MM.1S (cell line): ENCODE results near the gene CCDC157.

Source experiments
- DNase-seq: peaks from one replicate; pipeline ENCODE4 v3.0.0-alpha.2; 2015
- H2AFZ ChIP-seq: fragments of 300-600 bp; sonication (generic); 2 replicates; pipeline ENCODE4 v1.6.0; 2016; ENCODE audit warnings: antibody characterized with exemption, low read length
- H3F3A ChIP-seq: fragments of 300-600 bp; sonication (generic); 2 replicates; pipeline ENCODE4 v1.6.1; 2016; ENCODE audit warnings: mild to moderate bottlenecking, antibody characterized with exemption, low read length, moderate library complexity, mixed read lengths; ENCODE audit not compliant: insufficient read depth
- H3K27ac ChIP-seq: fragments of 300-600 bp; sonication (generic); 2 replicates; pipeline ENCODE4 v1.5.1; 2016; ENCODE audit warnings: mild to moderate bottlenecking, low read length
- H3K27me3 ChIP-seq: fragments of 300-600 bp; sonication (generic); replicated peaks from 2 replicates; pipeline ENCODE4 v1.6.0; 2016; ENCODE audit warnings: low read length; ENCODE audit not compliant: insufficient read depth
- H3K36me3 ChIP-seq: fragments of 300-600 bp; sonication (generic); replicated peaks from 2 replicates; pipeline ENCODE4 v1.6.1; 2016; ENCODE audit warnings: mild to moderate bottlenecking, low read length, mixed read lengths; ENCODE audit not compliant: insufficient read depth
- H3K4me1 ChIP-seq: fragments of 300-600 bp; sonication (generic); 2 replicates; pipeline ENCODE4 v1.6.1; 2016; ENCODE audit warnings: low read length, mixed read lengths
- H3K4me2 ChIP-seq: fragments of 300-600 bp; sonication (generic); 2 replicates; pipeline ENCODE4 v1.6.0; 2016; ENCODE audit warnings: low read depth, low read length
- H3K4me3 ChIP-seq: fragments of 300-600 bp; sonication (generic); 2 replicates; pipeline ENCODE4 v1.5.1; 2016; ENCODE audit warnings: low read length, mixed read lengths
- H3K79me2 ChIP-seq: fragments of 300-600 bp; sonication (generic); 2 replicates; pipeline ENCODE4 v1.6.1; 2016; ENCODE audit warnings: mixed run types, low read length, mixed read lengths
- H3K9ac ChIP-seq: fragments of 300-600 bp; sonication (generic); 2 replicates; pipeline ENCODE4 v1.6.1; 2016; ENCODE audit warnings: low read length, mixed read lengths
- H3K9me2 ChIP-seq: fragments of 300-600 bp; sonication (generic); replicated peaks from 2 replicates; pipeline ENCODE4 v1.6.1; 2016; ENCODE audit warnings: mild to moderate bottlenecking, low read length, mixed read lengths; ENCODE audit not compliant: insufficient read depth
- H3K9me3 ChIP-seq: fragments of 300-600 bp; sonication (generic); replicated peaks from 2 replicates; pipeline ENCODE4 v1.6.1; 2016; ENCODE audit warnings: mild to moderate bottlenecking, low read length, mixed read lengths; ENCODE audit not compliant: insufficient read depth
- H4K20me1 ChIP-seq: fragments of 300-600 bp; sonication (generic); 2 replicates; pipeline ENCODE4 v1.6.1; 2016; ENCODE audit warnings: mild to moderate bottlenecking, low read length, moderate library complexity, mixed read lengths; ENCODE audit not compliant: insufficient read depth
- EZH2 ChIP-seq: fragments of 300-600 bp; sonication (generic); optimal IDR thresholded peaks from 2 replicates; pipeline ENCODE3; 2017; ENCODE audit warnings: low read depth, mild to moderate bottlenecking, antibody characterized with exemption, low read length, mixed read lengths
- EZH2phosphoT487 ChIP-seq: fragments of 300-600 bp; sonication (generic); IDR thresholded peaks from 2 replicates; pipeline ENCODE4 v1.6.1; 2018; ENCODE audit warnings: antibody characterized with exemption, low read length
- TF ChIP-seq, protein P1 (sequence below): fragments of 300-600 bp; sonication (generic); IDR thresholded peaks from 2 replicates; pipeline ENCODE4 v1.5.1; 2016; ENCODE audit warnings: antibody characterized with exemption, low read length, mixed read lengths

Gene CCDC157

GRCh38 chr22:30308518-30309230 lies 48.1 kb upstream of the CCDC157 start:
- no peaks in the 10 kb centered on the region for H4K20me1 ChIP-seq
- no peak overlapping the region for H2AFZ ChIP-seq
- H3K9me2 ChIP-seq, result no peaks in the 10 kb centered on the region
- H3K4me1 ChIP-seq, result peaks cover 66% of the 10 kb centered on the region
- H3K27me3 ChIP-seq, result no peaks in the 10 kb centered on the region
- H3K27ac ChIP-seq, result peak overlapping the region; percentile 33; the same call in 1 of the 2 replicates
- H3K4me2 ChIP-seq, result no peak overlapping the region
- DNase-seq, result peak; percentile 54
- TF ChIP-seq EZH2phosphoT487, result no peak
- TF ChIP-seq, protein P1, sequence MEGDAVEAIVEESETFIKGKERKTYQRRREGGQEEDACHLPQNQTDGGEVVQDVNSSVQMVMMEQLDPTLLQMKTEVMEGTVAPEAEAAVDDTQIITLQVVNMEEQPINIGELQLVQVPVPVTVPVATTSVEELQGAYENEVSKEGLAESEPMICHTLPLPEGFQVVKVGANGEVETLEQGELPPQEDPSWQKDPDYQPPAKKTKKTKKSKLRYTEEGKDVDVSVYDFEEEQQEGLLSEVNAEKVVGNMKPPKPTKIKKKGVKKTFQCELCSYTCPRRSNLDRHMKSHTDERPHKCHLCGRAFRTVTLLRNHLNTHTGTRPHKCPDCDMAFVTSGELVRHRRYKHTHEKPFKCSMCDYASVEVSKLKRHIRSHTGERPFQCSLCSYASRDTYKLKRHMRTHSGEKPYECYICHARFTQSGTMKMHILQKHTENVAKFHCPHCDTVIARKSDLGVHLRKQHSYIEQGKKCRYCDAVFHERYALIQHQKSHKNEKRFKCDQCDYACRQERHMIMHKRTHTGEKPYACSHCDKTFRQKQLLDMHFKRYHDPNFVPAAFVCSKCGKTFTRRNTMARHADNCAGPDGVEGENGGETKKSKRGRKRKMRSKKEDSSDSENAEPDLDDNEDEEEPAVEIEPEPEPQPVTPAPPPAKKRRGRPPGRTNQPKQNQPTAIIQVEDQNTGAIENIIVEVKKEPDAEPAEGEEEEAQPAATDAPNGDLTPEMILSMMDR, result no peak
- no peak for TF ChIP-seq EZH2
- H3K4me3 ChIP-seq, result no peak overlapping the region
- H3K9me3 ChIP-seq, result no peaks in the 10 kb centered on the region
- H3K36me3 ChIP-seq, result no peaks in the 10 kb centered on the region
- H3K79me2 ChIP-seq, result peaks cover 66% of the 10 kb centered on the region
- peaks cover 31% of the 10 kb centered on the region for H3F3A ChIP-seq
- no peak overlapping the region for H3K9ac ChIP-seq

DNA sequence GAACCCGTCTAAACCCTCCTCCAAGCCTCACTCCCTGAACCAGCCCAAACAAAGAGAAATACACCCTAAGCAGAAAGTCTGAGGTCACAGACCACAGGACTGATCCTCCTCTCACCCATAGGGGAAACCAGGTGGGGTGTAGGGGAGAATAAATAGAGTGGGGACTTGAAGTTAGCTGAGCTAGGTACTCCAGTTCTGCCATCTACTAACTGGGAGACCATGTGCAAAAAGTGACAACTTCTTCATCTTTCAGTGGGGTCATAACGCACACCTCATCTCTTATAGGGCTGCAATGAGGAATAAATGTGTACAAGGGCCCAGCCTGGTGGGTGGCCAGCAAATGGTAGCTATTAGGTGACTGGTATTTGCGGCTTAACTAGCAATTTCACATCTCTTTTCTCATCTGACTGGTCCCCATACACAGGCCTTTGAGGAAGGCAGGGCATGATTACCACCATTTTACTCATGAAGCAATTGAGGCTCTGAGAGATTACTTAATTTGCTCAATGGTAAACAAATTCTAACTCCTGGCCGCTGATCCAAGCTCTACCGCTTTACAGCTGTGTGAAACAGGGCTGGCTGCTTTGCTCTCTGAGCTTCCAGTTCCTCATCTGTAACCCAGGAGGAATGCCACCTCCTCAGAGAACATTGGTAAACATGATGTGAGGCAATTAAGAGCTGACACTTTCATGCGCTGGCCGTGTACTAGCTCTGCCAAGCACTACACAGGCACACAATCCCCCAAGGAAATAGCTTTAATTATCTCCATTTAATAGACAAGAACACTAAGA lies 46.7 kb upstream of the CCDC157 start:
- Histone ChIP-seq H3F3A (peaks cover 30% of the 10 kb centered on the region), H3K79me2 (peaks cover 70% of the 10 kb centered on the region), H3K27me3 (no peaks in the 10 kb centered on the region), H2AFZ (no peak overlapping the region), H3K4me2 (peak overlapping the region; percentile 33), H3K9ac (no peak overlapping the region), H4K20me1 (no peaks in the 10 kb centered on the region), H3K36me3 (no peaks in the 10 kb centered on the region), H3K27ac (peak overlapping the region; percentile 68; the same call in 1 of the 2 replicates), H3K9me3 (no peaks in the 10 kb centered on the region), H3K4me1 (peaks cover 59% of the 10 kb centered on the region), H3K4me3 (no peak overlapping the region), H3K9me2 (no peaks in the 10 kb centered on the region)
- DNase-seq, result peak; percentile 57
- TF ChIP-seq, protein P1, result no peak
- TF ChIP-seq EZH2, result no peak

DNA sequence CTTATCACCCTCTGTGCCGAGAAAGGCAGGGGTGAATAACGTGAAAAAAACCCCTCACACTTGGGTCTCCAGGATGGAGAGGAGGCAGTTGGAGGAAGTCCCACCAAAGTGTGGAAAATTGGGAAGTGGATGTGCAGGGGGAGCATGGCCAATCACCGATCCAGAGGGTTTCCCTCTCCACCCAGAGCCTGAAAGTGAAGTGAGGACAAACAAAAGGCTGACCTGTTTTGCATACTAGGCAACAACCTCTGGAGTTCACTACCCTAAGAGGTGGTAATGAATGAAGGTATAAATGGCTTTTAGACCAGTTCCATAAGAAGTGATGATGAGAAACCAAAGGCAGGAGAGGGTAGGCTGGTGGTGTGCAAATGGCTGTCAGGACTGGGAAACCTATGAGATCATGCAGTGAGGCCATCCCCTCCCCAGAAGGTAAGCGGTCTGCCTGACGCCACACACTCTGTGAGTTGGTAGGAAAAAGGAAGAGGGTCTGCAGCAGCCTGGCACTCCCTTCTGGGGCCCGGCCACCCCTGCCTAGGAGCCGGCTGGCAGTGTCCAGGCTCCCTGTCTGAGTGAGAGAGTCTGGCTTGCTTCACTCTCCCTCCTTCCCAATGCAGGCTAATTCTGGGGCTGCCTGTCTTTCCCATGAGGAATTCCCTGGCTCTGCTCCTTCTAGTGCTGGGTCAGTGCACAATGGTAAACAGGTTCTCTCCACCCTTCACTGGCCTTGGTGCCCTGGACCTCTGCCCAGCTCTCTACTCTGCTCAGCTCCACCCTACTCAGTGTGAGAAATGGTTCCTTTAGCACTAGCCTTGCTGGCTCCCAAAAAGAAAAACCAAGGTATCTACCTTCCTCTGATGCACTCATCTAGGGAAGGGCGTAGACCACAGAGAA lies 45.7 kb upstream of the CCDC157 start:
- Histone ChIP-seq H3K4me2 (peak overlapping the region; percentile 33), H3K79me2 (peaks cover 72% of the 10 kb centered on the region)
- TF ChIP-seq, protein P1, result no peak
- TF ChIP-seq EZH2 (no peak), EZH2phosphoT487 (no peak)

More for the DNA sequence above, 45.7 kb upstream of the CCDC157 start:
- no peaks in the 10 kb centered on the region for H3K9me2 ChIP-seq
- H4K20me1 ChIP-seq, result no peaks in the 10 kb centered on the region
- H3K9ac ChIP-seq, result no peak overlapping the region
- peaks cover 21% of the 10 kb centered on the region for H3F3A ChIP-seq
- H2AFZ ChIP-seq, result no peak overlapping the region
- H3K27ac ChIP-seq, result peak overlapping the region; percentile 68; the same call in 1 of the 2 replicates
- H3K9me3 ChIP-seq, result no peaks in the 10 kb centered on the region
- no peaks in the 10 kb centered on the region for H3K27me3 ChIP-seq
- peaks cover 50% of the 10 kb centered on the region for H3K4me1 ChIP-seq
- no peaks in the 10 kb centered on the region for H3K36me3 ChIP-seq
- DNase-seq, result no peak
- H3K4me3 ChIP-seq, result no peak overlapping the region
